A549 (cell line): Measurements from ENCODE around the gene TRIM15. TPM values are rescaled to one million over a fixed set of nuclear protein-coding genes. Genes with fewer than 3 reads are reported as not detected.

Experiments used
- ATAC-seq, 2 experiments: fragments of 200-7000 bp in 1 of 2; fragments of >200 bp in 1 of 2; cut with Nextera tagmentation in 1 of 2; cut with Tn5 transposase in 1 of 2; 3 replicates each; pipeline versions ENCODE4 v1.8.0 to v1.9.1; 2018 to 2020; ENCODE audit warnings: mild to moderate bottlenecking in 1 of 2, moderate library complexity in 1 of 2
- CTCF ChIA-PET: fragments of 300-600 bp; sonication (Branson Sonifier 250); formaldehyde crosslinking; extraction: SDS; loops from one replicate; lab custom pipeline; 2021; ENCODE audit warnings: antibody characterized with exemption, inconsistent platforms; lab: Yijun Ruan, JAX
- POLR2A ChIA-PET: fragments of 350-600 bp; formaldehyde crosslinking; extraction: SDS; loops from one replicate; lab custom pipeline; 2021; ENCODE audit warnings: antibody characterized with exemption, inconsistent platforms; lab: Yijun Ruan, JAX
- DNase-seq, 2 experiments: peaks; one replicate each; pipeline versions ENCODE4 v3.0.0 to v3.0.0-alpha.2; 2011 to 2016; ENCODE audit warnings: low read depth in 1 of 2, low spot score in 1 of 2
- FAIRE-seq: peaks from 2 replicates; lab custom pipeline; 2011; peaks lifted over from hg19 to GRCh38; lab: Jason Lieb, UNC
- H3K27ac ChIP-seq, 2 experiments: fragments of >200 bp; sonication (Bioruptor Twin); formaldehyde crosslinking; 3 replicates each; pipeline ENCODE4 v1.5.1; 2016 to 2017
- H3K4me1 ChIP-seq: fragments of >200 bp; sonication (Bioruptor Twin); formaldehyde crosslinking; 3 replicates; pipeline ENCODE4 v1.6.1; 2016
- H3K4me2 ChIP-seq: fragments of >200 bp; sonication (Bioruptor Twin); formaldehyde crosslinking; 3 replicates; pipeline ENCODE4 v1.6.1; 2016
- H3K4me3 ChIP-seq: fragments of >200 bp; sonication (Bioruptor Twin); formaldehyde crosslinking; 3 replicates; pipeline ENCODE4 v1.5.1; 2016
- H3K9me3 ChIP-seq: fragments of >200 bp; sonication (Bioruptor Twin); formaldehyde crosslinking; 3 replicates; pipeline ENCODE4 v1.6.1; 2016
- ATOH8 ChIP-seq: fragments of 250-450 bp; sonication (Bioruptor Pico); IDR thresholded peaks from 2 replicates; pipeline ENCODE4 v1.5.0; 2020; ENCODE audit warnings: low read depth, mild to moderate bottlenecking, moderate library complexity
- CBX8 ChIP-seq: fragments of 200-600 bp; sonication (generic); IDR thresholded peaks from 2 replicates; pipeline ENCODE4 v1.6.1; 2016
- CHD2 ChIP-seq: fragments of 150-350 bp; IDR thresholded peaks from 2 replicates; pipeline ENCODE4 v1.6.1; 2014; ENCODE audit warnings: low read length; ENCODE audit not compliant: partially characterized antibody
- EP300 ChIP-seq, 2 experiments: fragments of >200 bp; sonication (Bioruptor Twin); formaldehyde crosslinking; IDR thresholded peaks; 2 replicates in 1 of 2; 3 replicates in 1 of 2; pipeline ENCODE4 v1.6.1; 2016 to 2017
- ESRRA ChIP-seq: fragments of 150-350 bp; IDR thresholded peaks from 2 replicates; pipeline ENCODE4 v1.6.1; 2014; ENCODE audit warnings: mild to moderate bottlenecking, low read length, borderline replicate concordance
- FOSB ChIP-seq: fragments of 250-450 bp; sonication (Bioruptor Pico); IDR thresholded peaks from 2 replicates; pipeline ENCODE4 v1.5.0; 2020; ENCODE audit warnings: mild to moderate bottlenecking, moderate library complexity
- FOSL2 ChIP-seq, 2 experiments: fragments of 450-650 bp in 1 of 2; fragments of >200 bp in 1 of 2; sonication (Bioruptor Twin) in 1 of 2; formaldehyde crosslinking; IDR thresholded peaks; 2 replicates each; pipeline versions ENCODE4 v1.5.0 to v1.6.1; 2016 to 2020; ENCODE audit warnings: mild to moderate bottlenecking in 1 of 2, moderate library complexity in 1 of 2
- FOXS1 ChIP-seq: fragments of 250-450 bp; sonication (Bioruptor Pico); IDR thresholded peaks from 2 replicates; pipeline ENCODE4 v1.5.0; 2020; ENCODE audit warnings: mild to moderate bottlenecking, moderate library complexity
- HES2 ChIP-seq: fragments of >200 bp; sonication (Bioruptor Twin); formaldehyde crosslinking; IDR thresholded peaks from 2 replicates; pipeline ENCODE4 v1.6.1; 2016
- HEYL ChIP-seq: fragments of 250-450 bp; sonication (Bioruptor Pico); IDR thresholded peaks from 2 replicates; pipeline ENCODE4 v1.8.0; 2021; ENCODE audit warnings: mild to moderate bottlenecking, moderate library complexity
- HOXB13 ChIP-seq: fragments of 250-450 bp; sonication (Bioruptor Pico); IDR thresholded peaks from 2 replicates; pipeline ENCODE4 v1.5.0; 2020; ENCODE audit warnings: low read depth, mild to moderate bottlenecking, moderate library complexity
- KDM5A ChIP-seq: fragments of 200-600 bp; sonication (generic); IDR thresholded peaks from 2 replicates; pipeline ENCODE4 v1.6.1; 2016; ENCODE audit warnings: antibody characterized with exemption, mild to moderate bottlenecking
- NFE2L2 ChIP-seq: fragments of 150-350 bp; conservative IDR thresholded peaks from 2 replicates; pipeline ENCODE4 v1.6.1; 2014; ENCODE audit warnings: low read length
- NR3C1 ChIP-seq: fragments of >200 bp; sonication (Bioruptor Twin); formaldehyde crosslinking; IDR thresholded peaks from 3 replicates; pipeline ENCODE4 v1.6.1; 2017
- PHF8 ChIP-seq: fragments of 200-600 bp; sonication (generic); IDR thresholded peaks from 2 replicates; pipeline ENCODE4 v1.6.1; 2016; ENCODE audit warnings: low read depth, mild to moderate bottlenecking, antibody characterized with exemption, moderate library complexity, borderline replicate concordance
- POLR2AphosphoS2 ChIP-seq: conservative IDR thresholded peaks from 2 replicates; pipeline ENCODE4 v1.6.1; 2012; ENCODE audit warnings: low read length, improper control_type of control experiment, inconsistent platforms
- RARB ChIP-seq: fragments of 250-450 bp; sonication (Bioruptor Pico); IDR thresholded peaks from 2 replicates; pipeline ENCODE4 v1.8.0; 2021; ENCODE audit warnings: mild to moderate bottlenecking, moderate library complexity
- RCOR1 ChIP-seq: fragments of 150-350 bp; IDR thresholded peaks from 2 replicates; pipeline ENCODE4 v1.6.1; 2014; ENCODE audit warnings: antibody characterized with exemption, low read length, low read depth
- RFX5 ChIP-seq: fragments of 450-650 bp; IDR thresholded peaks from 2 replicates; pipeline ENCODE4 v1.7.1; 2014; ENCODE audit warnings: antibody characterized with exemption, mild to moderate bottlenecking, moderate library complexity
- TFCP2L1 ChIP-seq: fragments of 250-450 bp; sonication (Bioruptor Pico); IDR thresholded peaks from 2 replicates; pipeline ENCODE4 v1.5.0; 2021; ENCODE audit warnings: mild to moderate bottlenecking
- TP53 ChIP-seq: fragments of 250-450 bp; sonication (Bioruptor Pico); IDR thresholded peaks from 2 replicates; pipeline ENCODE4 v1.5.0; 2021; ENCODE audit warnings: mild to moderate bottlenecking, moderate library complexity
- USF2 ChIP-seq: fragments of 450-650 bp; IDR thresholded peaks from 2 replicates; pipeline ENCODE4 v1.6.1; 2014; ENCODE audit warnings: antibody characterized with exemption
- ZC3H11A ChIP-seq: fragments of 450-650 bp; IDR thresholded peaks from 2 replicates; pipeline ENCODE4 v1.6.1; 2014; ENCODE audit warnings: antibody characterized with exemption, mild to moderate bottlenecking
- ZFP36 ChIP-seq: fragments of 450-650 bp; IDR thresholded peaks from 2 replicates; pipeline ENCODE4 v1.6.1; 2014; ENCODE audit warnings: borderline replicate concordance; ENCODE audit not compliant: partially characterized antibody
- WGBS: methylation state at CpG from one replicate; pipeline ENCODE4 v1.1.6; 2017; ENCODE audit errors: missing lambda C conversion rate; 5-methylcytosine and 5-hydroxymethylcytosine counted together
- polyA plus RNA-seq, 4 experiments: library from polyadenylated mRNA; depleted of rRNA in 3 of 4; stranded (reverse); fragments of >200 nt; fragmentation: RNase III in 1 of 4; extraction: RNeasy Plus Mini Kit Qiagen cat#74134 plus additional on column Dnase treatment in 1 of 4; gene quantifications; 2 replicates in 3 of 4; 3 replicates in 1 of 4; pipeline ENCODE4 v1.2.3, GENCODE V29; 2011 to 2017
- TF ChIP-seq, protein P1 (sequence below): IDR thresholded peaks from 2 replicates; pipeline ENCODE4 v1.6.1; 2012
- TF ChIP-seq, protein P2 (sequence below): fragments of >200 bp; sonication (Bioruptor Twin); formaldehyde crosslinking; IDR thresholded peaks from 3 replicates; pipeline ENCODE4 v1.5.1; 2016

Gene TRIM15
- polyA plus RNA-seq, 2 of the 4 experiments (the other 2 are of a cell fraction): 0.09 to 0.37 TPM

- TF ChIP-seq, protein P1, sequence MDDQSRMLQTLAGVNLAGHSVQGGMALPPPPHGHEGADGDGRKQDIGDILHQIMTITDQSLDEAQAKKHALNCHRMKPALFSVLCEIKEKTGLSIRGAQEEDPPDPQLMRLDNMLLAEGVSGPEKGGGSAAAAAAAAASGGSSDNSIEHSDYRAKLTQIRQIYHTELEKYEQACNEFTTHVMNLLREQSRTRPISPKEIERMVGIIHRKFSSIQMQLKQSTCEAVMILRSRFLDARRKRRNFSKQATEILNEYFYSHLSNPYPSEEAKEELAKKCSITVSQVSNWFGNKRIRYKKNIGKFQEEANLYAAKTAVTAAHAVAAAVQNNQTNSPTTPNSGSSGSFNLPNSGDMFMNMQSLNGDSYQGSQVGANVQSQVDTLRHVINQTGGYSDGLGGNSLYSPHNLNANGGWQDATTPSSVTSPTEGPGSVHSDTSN: no peak
- TF ChIP-seq RFX5: no peak
- no peak for TF ChIP-seq POLR2AphosphoS2
- no peak for TF ChIP-seq ATOH8 (CRISPR knock-in tag)
- H3K27ac ChIP-seq: no peak overlapping the region
- ChIA-PET POLR2A (no interaction called here), CTCF (interaction anchor here (2.2 to 7.2 kb wide), 2 partner anchors 14 to 41 kb away, joined by 10 to 56 read pairs; no protein-coding TSS in a partner anchor)
- ATAC-seq: no peak
- no peaks in the 10 kb centered on the region for H3K4me1 ChIP-seq
- no peak overlapping the region for H3K4me2 ChIP-seq
- 58% methylated on average over 6 of the region's 6 CpGs for WGBS
- no peak for DNase-seq
- no peak for FAIRE-seq
- no peaks in the 10 kb centered on the region for H3K9me3 ChIP-seq
- no peak overlapping the region for H3K4me3 ChIP-seq
These were observed 18.5 kb upstream of the TRIM15 start for GRCh38 chr6:30144811-30145210.

DNA sequence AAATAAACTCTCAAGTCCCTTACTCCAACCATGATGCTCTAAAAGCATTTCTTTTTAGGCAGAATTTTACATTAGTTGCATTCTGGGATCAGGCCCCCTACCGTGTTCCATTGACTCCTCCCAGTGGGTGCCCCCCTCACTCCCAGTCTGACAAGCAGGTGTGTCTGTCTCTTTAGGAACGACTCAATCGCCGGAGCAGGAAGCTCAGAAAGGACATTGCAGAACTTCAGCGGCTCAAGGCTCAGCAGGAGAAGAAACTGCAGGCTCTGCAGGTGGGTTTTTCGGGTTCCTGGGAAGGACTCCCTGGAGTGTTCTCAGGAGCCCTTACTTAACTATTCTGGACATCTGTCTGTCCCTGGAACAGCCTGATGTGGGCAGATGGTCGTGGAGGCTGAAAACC, 17.5 kb upstream of the TRIM15 start:
- Histone ChIP-seq H3K9me3 (no peaks in the 10 kb centered on the region), H3K4me2 (no peak overlapping the region), H3K4me1 (no peaks in the 10 kb centered on the region), H3K27ac (no peak overlapping the region), H3K4me3 (no peak overlapping the region)
- ATAC-seq (no peak), DNase-seq (no peak), FAIRE-seq (no peak)
- TF ChIP-seq FOSB (CRISPR knock-in tag): no peak
- TF ChIP-seq CHD2: no peak
- POLR2A ChIA-PET: no interaction called here
- 74% methylated on average over 7 of the region's 7 CpGs for WGBS
- CTCF ChIA-PET: interaction anchor here (7.2 kb wide), 1 partner anchor 15 kb away, joined by 56 read pairs; no protein-coding TSS in a partner anchor

GRCh38 chr6:30147096-30147495, 16.2 kb upstream of the TRIM15 start:
- H3K9me3 ChIP-seq: no peaks in the 10 kb centered on the region
- 0 out of 3 replicates have a peak, but pooled peaks cover under 1% of the 10 kb centered on the region for H3K4me1 ChIP-seq
- WGBS: 100% methylated on average over 1 of the region's 3 CpGs
- ChIA-PET CTCF (interaction anchor here (7.2 kb wide), 1 partner anchor 16 kb away, joined by 56 read pairs; no protein-coding TSS in a partner anchor), POLR2A (no interaction called here)
- no peak overlapping the region for H3K4me2 ChIP-seq
- TF ChIP-seq NFE2L2 (no peak), TP53 (CRISPR knock-in tag) (no peak), FOSL2 (IDR thresholded peaks at IDR 0.05) (no peak), FOSL2 (CRISPR knock-in tag; IDR thresholded peaks at IDR 0.05) (no peak), USF2 (no peak), NR3C1 (no peak), POLR2AphosphoS2 (no peak), CBX8 (no peak), HOXB13 (no peak), FOXS1 (CRISPR knock-in tag) (no peak), ZC3H11A (no peak), ESRRA (no peak)
- FAIRE-seq (no peak), ATAC-seq (no peak), DNase-seq (no peak)
- no peak overlapping the region for H3K27ac ChIP-seq
- no peak overlapping the region for H3K4me3 ChIP-seq

DNA sequence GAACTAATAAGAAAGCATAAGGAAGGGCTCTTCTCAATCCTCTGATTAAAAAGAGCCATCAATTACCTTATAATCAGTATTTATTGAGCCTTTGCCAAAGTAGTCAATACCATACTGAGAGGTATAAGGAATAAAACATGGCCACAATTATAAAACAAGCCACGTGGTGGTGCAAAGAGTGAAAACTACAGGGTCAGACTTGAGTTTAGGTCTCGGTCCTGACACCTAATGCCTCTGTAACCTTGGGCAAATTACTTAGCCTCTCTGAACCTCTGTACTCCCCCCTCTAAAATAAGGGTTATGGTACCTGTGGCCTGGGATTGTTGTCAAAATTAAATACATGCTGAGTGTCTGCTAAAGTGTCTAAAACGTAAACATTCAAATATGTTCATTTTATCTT, 14.1 kb upstream of the TRIM15 start:
- Histone ChIP-seq H3K4me2 (no peak overlapping the region), H3K4me3 (no peak overlapping the region), H3K4me1 (peaks cover 7% of the 10 kb centered on the region), H3K27ac (no peak overlapping the region), H3K9me3 (no peaks in the 10 kb centered on the region)
- WGBS: 40% methylated on average over 3 of the region's 3 CpGs
- DNase-seq (no peak), FAIRE-seq (no peak), ATAC-seq (no peak)
- ChIA-PET POLR2A (no interaction called here), CTCF (interaction anchor here (0.6 to 7.2 kb wide), 2 partner anchors 18 to 30 kb away, joined by 3 to 56 read pairs; no protein-coding TSS in a partner anchor)
- no peak for TF ChIP-seq KDM5A
- no peak for TF ChIP-seq HEYL (CRISPR knock-in tag)
- no peak for TF ChIP-seq ZC3H11A
- TF ChIP-seq TFCP2L1: no peak
- no peak for TF ChIP-seq ATOH8 (CRISPR knock-in tag)
- TF ChIP-seq PHF8: no peak
- no peak for TF ChIP-seq ZFP36
- TF ChIP-seq, protein P2, sequence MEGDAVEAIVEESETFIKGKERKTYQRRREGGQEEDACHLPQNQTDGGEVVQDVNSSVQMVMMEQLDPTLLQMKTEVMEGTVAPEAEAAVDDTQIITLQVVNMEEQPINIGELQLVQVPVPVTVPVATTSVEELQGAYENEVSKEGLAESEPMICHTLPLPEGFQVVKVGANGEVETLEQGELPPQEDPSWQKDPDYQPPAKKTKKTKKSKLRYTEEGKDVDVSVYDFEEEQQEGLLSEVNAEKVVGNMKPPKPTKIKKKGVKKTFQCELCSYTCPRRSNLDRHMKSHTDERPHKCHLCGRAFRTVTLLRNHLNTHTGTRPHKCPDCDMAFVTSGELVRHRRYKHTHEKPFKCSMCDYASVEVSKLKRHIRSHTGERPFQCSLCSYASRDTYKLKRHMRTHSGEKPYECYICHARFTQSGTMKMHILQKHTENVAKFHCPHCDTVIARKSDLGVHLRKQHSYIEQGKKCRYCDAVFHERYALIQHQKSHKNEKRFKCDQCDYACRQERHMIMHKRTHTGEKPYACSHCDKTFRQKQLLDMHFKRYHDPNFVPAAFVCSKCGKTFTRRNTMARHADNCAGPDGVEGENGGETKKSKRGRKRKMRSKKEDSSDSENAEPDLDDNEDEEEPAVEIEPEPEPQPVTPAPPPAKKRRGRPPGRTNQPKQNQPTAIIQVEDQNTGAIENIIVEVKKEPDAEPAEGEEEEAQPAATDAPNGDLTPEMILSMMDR: no peak
- no peak for TF ChIP-seq RARB
- TF ChIP-seq EP300 (IDR thresholded peaks at IDR 0.05): no peak
- no peak for TF ChIP-seq RCOR1
- TF ChIP-seq HES2: no peak
- TF ChIP-seq TP53 (CRISPR knock-in tag): no peak
